HepG2 (cell line): ENCODE results near the gene ALDH3B1. TPM values are rescaled to one million over a fixed set of nuclear protein-coding genes. Genes with fewer than 3 reads are reported as not detected.

Experiments
- ARID2 ChIP-seq: sonication (generic); formaldehyde crosslinking; IDR thresholded peaks from 2 replicates; pipeline ENCODE4 v1.8.1; 2022; ENCODE audit warnings: mild to moderate bottlenecking, missing genetic modification reagents, borderline replicate concordance
- BCL6 ChIP-seq: IDR thresholded peaks from 2 replicates; pipeline ENCODE4 v1.6.1; 2016; ENCODE audit warnings: missing genetic modification reagents, missing compliant biosample characterization
- BHLHE40 ChIP-seq: IDR thresholded peaks from 2 replicates; pipeline ENCODE4 v1.6.1; 2011; ENCODE audit warnings: low read length, improper control_type of control experiment
- CC2D1A ChIP-seq: sonication (generic); formaldehyde crosslinking; IDR thresholded peaks from 2 replicates; pipeline ENCODE4 v1.8.1; 2023; ENCODE audit warnings: mild to moderate bottlenecking, missing genetic modification reagents
- CEBPG ChIP-seq: IDR thresholded peaks from 2 replicates; pipeline ENCODE4 v1.6.1; 2016
- ELF1 ChIP-seq: sonication (generic); formaldehyde crosslinking; IDR thresholded peaks from 2 replicates; pipeline ENCODE4 v1.4.0; 2020; ENCODE audit warnings: missing genetic modification reagents
- GLI4 ChIP-seq: sonication (generic); formaldehyde crosslinking; IDR thresholded peaks from 2 replicates; pipeline ENCODE4 v1.5.1; 2020; ENCODE audit warnings: missing genetic modification reagents, mild to moderate bottlenecking, moderate library complexity, borderline replicate concordance
- KDM5A ChIP-seq: fragments of 200-600 bp; sonication (generic); IDR thresholded peaks from 2 replicates; pipeline ENCODE4 v1.7.0; 2018; ENCODE audit warnings: antibody characterized with exemption, mild to moderate bottlenecking, low read length, borderline replicate concordance
- MAFF ChIP-seq: IDR thresholded peaks from 2 replicates; pipeline ENCODE4 v1.6.1; 2011; ENCODE audit warnings: low read depth, low read length, improper control_type of control experiment
- MYC ChIP-seq: sonication (generic); formaldehyde crosslinking; IDR thresholded peaks from 2 replicates; pipeline ENCODE4 v1.9.0; 2021; ENCODE audit warnings: missing genetic modification reagents, borderline replicate concordance
- RBM22 ChIP-seq: fragments of 200-400 bp; formaldehyde crosslinking; optimal IDR thresholded peaks from 2 replicates; pipeline ENCODE3; 2017; ENCODE audit warnings: mild to moderate bottlenecking, low read length, moderate library complexity
- REPIN1 ChIP-seq: sonication (generic); formaldehyde crosslinking; IDR thresholded peaks from 2 replicates; pipeline ENCODE4 v1.8.0; 2022; ENCODE audit warnings: missing genetic modification reagents, low read depth, mild to moderate bottlenecking, borderline replicate concordance
- SOX13 ChIP-seq, 3 experiments: fragments of 450-650 bp in 1 of 3; sonication (generic) in 1 of 3; formaldehyde crosslinking in 1 of 3; IDR thresholded peaks in 2 of 3; conservative IDR thresholded peaks in 1 of 3; 2 replicates each; pipeline versions ENCODE4 v1.5.0 to v1.6.1; 2016 to 2020; ENCODE audit warnings: antibody characterized with exemption in 1 of 3, mild to moderate bottlenecking in 1 of 3, missing compliant biosample characterization in 1 of 3, missing genetic modification reagents in 1 of 3, moderate library complexity in 1 of 3
- TBX3 ChIP-seq: fragments of 450-650 bp; IDR thresholded peaks from 2 replicates; pipeline ENCODE4 v1.6.1; 2017; ENCODE audit warnings: antibody characterized with exemption, mild to moderate bottlenecking, inconsistent platforms, borderline replicate concordance
- WIZ ChIP-seq: sonication (generic); formaldehyde crosslinking; IDR thresholded peaks from 2 replicates; pipeline ENCODE4 v1.5.1; 2020; ENCODE audit warnings: mild to moderate bottlenecking, missing genetic modification reagents
- ZBTB7A ChIP-seq: sonication (generic); formaldehyde crosslinking; IDR thresholded peaks from 2 replicates; pipeline ENCODE4 v1.8.0; 2022; ENCODE audit warnings: mild to moderate bottlenecking, missing genetic modification reagents
- ZFAT ChIP-seq: sonication (generic); formaldehyde crosslinking; conservative IDR thresholded peaks from 2 replicates; pipeline ENCODE4 v1.8.1; 2023; ENCODE audit warnings: missing genetic modification reagents, inconsistent platforms
- ZFP36 ChIP-seq: fragments of 150-350 bp; IDR thresholded peaks from 2 replicates; pipeline ENCODE4 v1.6.1; 2018; ENCODE audit warnings: borderline replicate concordance, low read length, low read depth; ENCODE audit not compliant: partially characterized antibody
- ZFP82 ChIP-seq: sonication (generic); formaldehyde crosslinking; IDR thresholded peaks from 2 replicates; pipeline ENCODE4 v1.5.1; 2020; ENCODE audit warnings: mild to moderate bottlenecking, missing genetic modification reagents, borderline replicate concordance
- ZIK1 ChIP-seq: sonication (generic); formaldehyde crosslinking; IDR thresholded peaks from 2 replicates; pipeline ENCODE4 v1.5.0; 2020; ENCODE audit warnings: mild to moderate bottlenecking, low read depth, missing genetic modification reagents, borderline replicate concordance
- ZNF543 ChIP-seq: sonication (generic); formaldehyde crosslinking; IDR thresholded peaks from 2 replicates; pipeline ENCODE4 v1.4.0; 2020; ENCODE audit warnings: mild to moderate bottlenecking, missing genetic modification reagents
- ZSCAN25 ChIP-seq: sonication (generic); formaldehyde crosslinking; IDR thresholded peaks from 2 replicates; pipeline ENCODE4 v1.8.0; 2022; ENCODE audit warnings: mild to moderate bottlenecking, missing genetic modification reagents
- polyA plus RNA-seq, 8 experiments: library from polyadenylated mRNA; depleted of rRNA in 3 of 8; stranded (reverse) in 7 of 8; unstranded in 1 of 8; fragments of >200 nt; fragmentation: Illumina TruSeq in 4 of 8; extraction: Trizol in 4 of 8; gene quantifications; 2 replicates each; pipeline versions ENCODE4 v1.2.1 to v1.2.3, GENCODE V29; 2011 to 2016; ENCODE audit warnings: low read depth in 4 of 8, missing spikeins in 1 of 8, mixed read lengths in 1 of 8; ENCODE audit not compliant: insufficient read depth in 1 of 8
- total RNA-seq, 5 experiments: library from RNA; depleted of rRNA; stranded (reverse); fragments of >200 nt; fragmentation: Illumina TruSeq; extraction: Trizol; gene quantifications; 2 replicates each; pipeline ENCODE4 v1.2.3, GENCODE V29; 2016; ENCODE audit warnings: low read depth in 1 of 5
- TF ChIP-seq, protein P1 (sequence below): sonication (generic); formaldehyde crosslinking; IDR thresholded peaks from 2 replicates; pipeline ENCODE4 v1.4.0; 2020; ENCODE audit warnings: mild to moderate bottlenecking, missing genetic modification reagents
- TF ChIP-seq, protein P2 (sequence below): fragments of 450-650 bp; IDR thresholded peaks from 2 replicates; pipeline ENCODE4 v1.6.1; 2017; ENCODE audit warnings: mild to moderate bottlenecking
- TF ChIP-seq, protein P3 (sequence below): sonication (generic); formaldehyde crosslinking; IDR thresholded peaks from 2 replicates; pipeline ENCODE4 v1.8.1; 2023; ENCODE audit warnings: mild to moderate bottlenecking, missing genetic modification reagents

Gene ALDH3B1
- total and polyA plus RNA-seq, 2 of the 13 experiments (the other 11 are each of a cell fraction or from before 2014, with no cell fraction given) = 4.0 to 6.7 TPM

DNA sequence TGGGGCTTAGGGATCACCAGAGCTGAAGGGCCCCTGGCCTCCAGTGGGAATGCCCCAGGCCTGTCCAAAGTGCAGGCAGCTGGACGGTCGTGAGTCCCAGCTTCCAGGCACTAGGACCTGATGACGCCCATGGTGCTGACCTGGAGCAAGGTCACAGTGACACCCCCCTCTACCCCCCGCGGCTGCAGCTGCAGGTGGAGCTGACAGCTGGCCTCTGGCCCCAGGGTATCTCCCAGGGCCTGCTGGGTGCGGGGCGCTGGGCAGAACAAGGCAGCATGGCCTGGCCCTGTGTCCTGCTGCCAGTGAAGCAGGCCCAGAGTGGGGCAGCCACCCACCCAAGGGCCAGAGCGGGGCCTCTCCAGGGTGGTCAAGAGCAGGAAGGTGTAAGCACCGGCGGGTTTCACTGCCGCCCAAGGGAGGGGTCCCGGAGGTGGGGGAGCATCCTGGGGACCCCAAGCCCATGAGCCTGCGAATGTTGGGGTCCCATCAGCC, 28.1 kb downstream of the ALDH3B1 start (continued):
- TF ChIP-seq WIZ (CRISPR knock-in tag) (no peak; the same call in 1 of the 2 replicates), MYC (CRISPR knock-in tag) (peak; percentile 93), GLI4 (CRISPR knock-in tag) (no peak), ZFP82 (CRISPR knock-in tag) (no peak), MAFF (no peak), BHLHE40 (peak; percentile 54; the same call in 1 of the 2 replicates), ZNF543 (peak; percentile 40), SOX13 (IDR thresholded peaks at IDR 0.05) (peak; percentile 32; the same call in 1 of the 2 replicates), SOX13 (CRISPR knock-in tag; conservative IDR thresholded peaks at IDR 0.05 in 1 of 2, IDR thresholded peaks at IDR 0.05 in 1 of 2) (peak in 1 of 2 experiments; percentile 87; a peak in 2 of 4 replicates), REPIN1 (CRISPR knock-in tag) (peak; percentile 86), ZBTB7A (CRISPR knock-in tag) (peak; percentile 93), ZFP36 (no peak), TBX3 (peak; percentile 87; the same call in 1 of the 2 replicates), ARID2 (CRISPR knock-in tag) (no peak), ZSCAN25 (CRISPR knock-in tag) (peak; percentile 88), ELF1 (no peak; the same call in 1 of the 2 replicates), CC2D1A (CRISPR knock-in tag) (no peak), KDM5A (no peak; the same call in 1 of the 2 replicates), BCL6 (CRISPR knock-in tag) (peak; percentile 92), CEBPG (CRISPR knock-in tag) (peak; percentile 35; the same call in 1 of the 2 replicates), ZIK1 (CRISPR knock-in tag) (peak; percentile 44; the same call in 1 of the 2 replicates), RBM22 (no peak), ZFAT (CRISPR knock-in tag) (no peak)
- TF ChIP-seq, protein P1, sequence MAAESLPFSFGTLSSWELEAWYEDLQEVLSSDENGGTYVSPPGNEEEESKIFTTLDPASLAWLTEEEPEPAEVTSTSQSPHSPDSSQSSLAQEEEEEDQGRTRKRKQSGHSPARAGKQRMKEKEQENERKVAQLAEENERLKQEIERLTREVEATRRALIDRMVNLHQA (CRISPR knock-in tag) = no peak
- TF ChIP-seq, protein P2, sequence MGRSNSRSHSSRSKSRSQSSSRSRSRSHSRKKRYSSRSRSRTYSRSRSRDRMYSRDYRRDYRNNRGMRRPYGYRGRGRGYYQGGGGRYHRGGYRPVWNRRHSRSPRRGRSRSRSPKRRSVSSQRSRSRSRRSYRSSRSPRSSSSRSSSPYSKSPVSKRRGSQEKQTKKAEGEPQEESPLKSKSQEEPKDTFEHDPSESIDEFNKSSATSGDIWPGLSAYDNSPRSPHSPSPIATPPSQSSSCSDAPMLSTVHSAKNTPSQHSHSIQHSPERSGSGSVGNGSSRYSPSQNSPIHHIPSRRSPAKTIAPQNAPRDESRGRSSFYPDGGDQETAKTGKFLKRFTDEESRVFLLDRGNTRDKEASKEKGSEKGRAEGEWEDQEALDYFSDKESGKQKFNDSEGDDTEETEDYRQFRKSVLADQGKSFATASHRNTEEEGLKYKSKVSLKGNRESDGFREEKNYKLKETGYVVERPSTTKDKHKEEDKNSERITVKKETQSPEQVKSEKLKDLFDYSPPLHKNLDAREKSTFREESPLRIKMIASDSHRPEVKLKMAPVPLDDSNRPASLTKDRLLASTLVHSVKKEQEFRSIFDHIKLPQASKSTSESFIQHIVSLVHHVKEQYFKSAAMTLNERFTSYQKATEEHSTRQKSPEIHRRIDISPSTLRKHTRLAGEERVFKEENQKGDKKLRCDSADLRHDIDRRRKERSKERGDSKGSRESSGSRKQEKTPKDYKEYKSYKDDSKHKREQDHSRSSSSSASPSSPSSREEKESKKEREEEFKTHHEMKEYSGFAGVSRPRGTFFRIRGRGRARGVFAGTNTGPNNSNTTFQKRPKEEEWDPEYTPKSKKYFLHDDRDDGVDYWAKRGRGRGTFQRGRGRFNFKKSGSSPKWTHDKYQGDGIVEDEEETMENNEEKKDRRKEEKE = no peak
- TF ChIP-seq, protein P3, sequence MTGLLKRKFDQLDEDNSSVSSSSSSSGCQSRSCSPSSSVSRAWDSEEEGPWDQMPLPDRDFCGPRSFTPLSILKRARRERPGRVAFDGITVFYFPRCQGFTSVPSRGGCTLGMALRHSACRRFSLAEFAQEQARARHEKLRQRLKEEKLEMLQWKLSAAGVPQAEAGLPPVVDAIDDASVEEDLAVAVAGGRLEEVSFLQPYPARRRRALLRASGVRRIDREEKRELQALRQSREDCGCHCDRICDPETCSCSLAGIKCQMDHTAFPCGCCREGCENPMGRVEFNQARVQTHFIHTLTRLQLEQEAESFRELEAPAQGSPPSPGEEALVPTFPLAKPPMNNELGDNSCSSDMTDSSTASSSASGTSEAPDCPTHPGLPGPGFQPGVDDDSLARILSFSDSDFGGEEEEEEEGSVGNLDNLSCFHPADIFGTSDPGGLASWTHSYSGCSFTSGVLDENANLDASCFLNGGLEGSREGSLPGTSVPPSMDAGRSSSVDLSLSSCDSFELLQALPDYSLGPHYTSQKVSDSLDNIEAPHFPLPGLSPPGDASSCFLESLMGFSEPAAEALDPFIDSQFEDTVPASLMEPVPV (CRISPR knock-in tag) = no peak; the same call in 1 of the 2 replicates
